ENCODE data around the gene FBRSL1.
"Not testable (repeated sequence)": the region's sequence is repeated elsewhere in the genome, so short reads cannot be mapped to it uniquely, and the experiment has no call there.

FBRSL1 gene

GRCh38 chr12:132471011-132471857 is 18.7 kb upstream of the FBRSL1 start:
- DNase-seq (ENCODE audit: low spot score) = no peak

DNA sequence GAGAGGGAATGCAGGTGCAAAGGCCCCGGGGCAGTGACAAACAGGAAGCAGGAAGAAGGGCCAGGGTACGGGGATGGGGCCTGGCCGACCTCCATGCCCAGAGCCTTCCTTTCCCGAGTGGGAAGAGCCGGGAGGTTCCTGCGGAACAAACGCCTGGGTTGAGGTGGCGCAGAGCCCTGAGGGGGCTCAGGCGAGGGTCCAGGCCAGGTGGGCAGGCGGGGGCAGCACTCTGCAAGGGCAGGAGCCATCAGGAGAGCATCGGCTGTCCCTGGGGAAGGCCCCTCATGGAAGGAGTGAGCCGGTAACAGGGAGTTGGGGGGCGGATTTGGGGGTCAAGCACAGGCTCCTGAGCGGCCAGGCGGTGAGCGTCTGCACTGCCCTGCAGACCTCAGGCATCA is 18.1 kb upstream of the FBRSL1 start:
- DNase-seq (ENCODE audit: low spot score) = no peak

DNA sequence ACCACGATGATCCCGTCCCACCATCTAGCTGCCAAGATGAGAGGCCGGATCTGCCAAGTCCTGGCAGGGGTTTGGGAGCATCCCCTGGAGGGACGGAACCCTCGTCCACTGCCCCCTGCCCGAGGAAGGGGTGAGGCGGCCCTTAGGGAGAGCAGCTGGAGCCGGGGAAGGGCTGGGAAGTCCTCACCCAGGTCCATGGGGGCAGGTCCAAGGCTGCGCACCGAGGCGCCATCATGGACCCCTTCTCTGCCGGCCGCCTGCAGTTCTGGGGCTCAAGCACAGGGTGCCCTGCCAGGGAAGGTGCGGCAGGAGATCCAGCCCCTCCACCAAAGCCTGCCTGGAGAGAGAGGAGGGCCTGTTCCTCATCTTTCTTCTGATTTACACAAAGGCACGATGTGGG is 17.6 kb upstream of the FBRSL1 start:
- DNase-seq (ENCODE audit: low spot score) = no peak

- no peak for DNase-seq (ENCODE audit: low spot score)
Measured at GRCh38 chr12:132474237-132474741, 15.7 kb upstream of the FBRSL1 start.

DNA sequence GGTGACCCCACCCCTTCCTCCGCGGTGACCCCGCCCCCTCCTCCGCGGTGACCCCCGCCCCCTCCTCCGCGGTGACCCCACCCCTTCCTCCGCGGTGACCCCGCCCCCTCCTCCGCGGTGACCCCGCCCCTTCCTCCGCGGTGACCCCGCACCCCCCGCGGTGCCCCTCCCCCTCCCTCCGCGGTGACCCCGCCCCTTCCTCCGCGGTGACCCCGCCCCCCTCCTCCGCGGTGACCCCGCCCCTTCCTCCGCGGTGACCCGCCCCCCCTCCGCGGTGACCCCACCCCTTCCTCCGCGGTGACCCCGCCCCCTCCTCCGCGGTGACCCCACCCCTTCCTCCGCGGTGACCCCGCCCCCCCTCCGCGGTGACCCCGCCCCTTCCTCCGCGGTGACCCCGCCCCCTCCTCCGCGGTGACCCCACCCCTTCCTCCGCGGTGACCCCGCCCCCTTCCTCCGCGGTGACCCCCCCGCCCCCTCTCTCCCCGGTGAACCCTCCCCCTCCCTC is 15.1 kb upstream of the FBRSL1 start:
- not testable (repeated sequence) for DNase-seq (ENCODE audit: low spot score)

GRCh38 chr12:132475304-132476037 is 14.5 kb upstream of the FBRSL1 start:
- DNase-seq (ENCODE audit: low spot score) = no peak

- no peak for DNase-seq (ENCODE audit: low spot score)
Measured at GRCh38 chr12:132476038-132476414, 13.9 kb upstream of the FBRSL1 start.

DNA sequence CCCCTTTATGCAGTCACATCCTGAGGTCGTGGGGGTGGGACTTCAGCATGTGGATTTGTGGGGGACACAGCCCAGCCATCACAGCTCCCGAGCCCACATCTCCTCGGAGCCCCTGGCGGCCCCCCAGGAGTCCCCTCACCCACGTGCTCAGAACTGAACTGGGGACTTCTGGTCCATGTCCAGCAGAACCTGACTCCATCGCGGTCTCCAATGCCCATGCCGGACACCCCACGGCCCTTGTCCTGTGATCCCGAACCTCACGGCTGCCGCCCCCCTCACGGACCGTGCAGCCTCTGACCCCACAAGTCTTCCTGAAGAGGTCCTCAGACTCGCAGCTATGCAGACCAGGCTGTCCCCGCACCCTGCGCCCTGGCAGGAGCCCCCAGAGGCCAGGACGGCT is 13.5 kb upstream of the FBRSL1 start:
- DNase-seq (ENCODE audit: low spot score) = no peak

DNA sequence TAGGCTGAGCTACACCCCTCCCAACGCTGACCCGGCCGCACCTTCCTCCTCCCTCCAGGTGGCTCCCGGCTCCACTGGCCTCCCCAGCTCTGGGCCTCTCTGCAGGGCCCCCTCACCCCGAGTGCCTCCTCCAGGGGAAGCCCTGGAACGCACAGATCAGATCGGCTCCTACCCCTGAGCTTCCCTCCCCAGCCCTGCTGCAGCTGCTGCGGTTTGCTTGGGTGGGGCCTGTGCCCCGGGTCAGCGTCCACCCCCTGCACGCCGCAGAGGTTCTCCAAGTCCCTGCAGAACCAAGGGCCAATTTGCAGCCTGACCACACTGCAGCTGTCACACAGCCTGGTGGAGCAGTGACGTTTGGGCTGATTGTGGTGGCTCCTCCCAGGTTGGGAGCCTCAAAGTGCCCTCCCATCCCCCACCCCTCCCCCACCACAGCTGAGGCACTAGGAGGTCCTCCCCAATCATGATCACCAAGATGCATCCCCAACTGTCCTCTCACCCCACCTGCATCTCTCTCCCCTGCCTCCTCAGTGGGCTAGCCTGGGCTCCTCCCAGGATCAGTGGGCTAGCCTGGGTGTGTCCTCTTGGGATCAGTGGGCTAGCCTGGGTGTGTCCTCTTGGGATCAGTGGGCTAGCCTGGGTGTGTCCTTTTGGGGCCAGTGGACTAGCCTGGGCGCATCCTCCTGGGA is 12.8 kb upstream of the FBRSL1 start:
- DNase-seq (ENCODE audit: low spot score) = no peak

DNA sequence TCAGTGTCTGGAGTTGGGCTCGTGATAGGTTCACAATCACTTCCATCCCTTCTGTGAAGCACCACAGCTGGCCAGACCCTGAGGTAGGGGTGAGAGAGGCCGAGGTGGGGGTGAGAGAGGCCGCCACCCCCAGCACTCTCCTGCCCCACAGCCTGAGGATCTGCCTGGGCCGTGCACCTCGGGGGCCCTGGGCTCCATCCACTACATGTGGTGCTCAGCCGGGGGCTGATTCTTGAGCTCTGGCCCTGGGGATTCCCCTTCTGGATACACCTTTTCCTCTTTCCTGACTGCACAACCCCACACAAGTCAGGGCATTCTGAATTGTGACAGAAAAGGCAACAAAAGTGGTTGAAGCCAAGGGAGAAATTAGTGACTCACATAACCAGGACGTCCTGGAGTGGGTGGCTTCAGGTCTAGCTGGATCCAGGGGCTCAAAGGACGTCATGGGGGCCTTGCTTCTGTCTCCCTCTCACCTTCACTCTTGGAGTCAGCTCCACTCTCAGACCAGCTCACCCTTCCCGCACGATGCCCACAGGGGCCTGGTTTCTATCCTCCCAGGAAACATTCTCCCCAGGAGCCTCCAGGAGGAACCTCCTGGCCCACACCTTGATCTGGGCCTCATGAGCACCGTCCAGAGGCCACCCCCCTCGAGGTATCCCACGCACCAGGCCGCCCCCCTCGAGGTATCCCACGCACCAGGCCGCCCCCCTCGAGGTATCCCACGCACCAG is 12.1 kb upstream of the FBRSL1 start:
- DNase-seq (ENCODE audit: low spot score) = no peak

GRCh38 chr12:132478433-132478803 is 11.5 kb upstream of the FBRSL1 start:
- DNase-seq (ENCODE audit: low spot score) = no peak

DNA sequence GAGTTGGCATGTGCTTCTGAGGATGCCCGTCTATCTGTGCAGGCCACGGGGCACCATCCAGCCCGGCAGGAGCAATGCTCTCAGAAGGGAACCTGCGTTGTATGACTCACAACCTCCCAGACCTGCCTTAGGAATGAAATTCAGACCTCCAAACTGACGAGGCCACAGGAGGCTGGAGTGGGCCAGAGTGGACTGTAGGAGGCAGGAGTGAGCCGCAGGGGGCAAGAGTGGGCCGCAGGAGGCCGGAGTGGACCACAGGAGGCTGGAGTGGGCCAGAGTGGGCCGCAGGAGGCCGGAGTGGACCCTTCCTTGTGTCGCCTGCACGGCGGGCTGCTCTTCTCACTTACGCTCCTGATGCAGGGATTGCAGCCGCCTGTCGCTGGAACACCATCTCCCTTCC is 11.1 kb upstream of the FBRSL1 start:
- DNase-seq (ENCODE audit: low spot score) = no peak

DNA sequence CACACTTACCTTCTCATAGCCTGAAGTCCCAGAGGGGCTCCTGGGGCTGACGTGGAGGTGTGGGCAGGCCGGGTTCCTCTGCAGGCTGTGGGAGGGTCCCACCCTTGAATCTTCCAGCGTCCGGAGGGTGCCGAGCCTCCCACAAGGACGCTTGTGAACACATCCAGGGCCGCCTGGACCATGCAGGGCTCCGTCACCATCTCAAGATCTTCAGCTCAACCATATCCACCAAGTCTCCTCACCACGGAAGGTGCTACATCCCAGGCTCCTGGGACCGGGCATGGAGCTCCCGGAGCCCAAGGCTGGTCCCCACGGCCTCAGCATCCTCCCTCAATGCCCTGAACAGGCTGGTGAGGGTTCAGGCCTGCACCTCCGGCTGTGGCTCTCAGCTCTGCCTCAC is 10.7 kb upstream of the FBRSL1 start:
- DNase-seq (ENCODE audit: low spot score) = no peak

DNA sequence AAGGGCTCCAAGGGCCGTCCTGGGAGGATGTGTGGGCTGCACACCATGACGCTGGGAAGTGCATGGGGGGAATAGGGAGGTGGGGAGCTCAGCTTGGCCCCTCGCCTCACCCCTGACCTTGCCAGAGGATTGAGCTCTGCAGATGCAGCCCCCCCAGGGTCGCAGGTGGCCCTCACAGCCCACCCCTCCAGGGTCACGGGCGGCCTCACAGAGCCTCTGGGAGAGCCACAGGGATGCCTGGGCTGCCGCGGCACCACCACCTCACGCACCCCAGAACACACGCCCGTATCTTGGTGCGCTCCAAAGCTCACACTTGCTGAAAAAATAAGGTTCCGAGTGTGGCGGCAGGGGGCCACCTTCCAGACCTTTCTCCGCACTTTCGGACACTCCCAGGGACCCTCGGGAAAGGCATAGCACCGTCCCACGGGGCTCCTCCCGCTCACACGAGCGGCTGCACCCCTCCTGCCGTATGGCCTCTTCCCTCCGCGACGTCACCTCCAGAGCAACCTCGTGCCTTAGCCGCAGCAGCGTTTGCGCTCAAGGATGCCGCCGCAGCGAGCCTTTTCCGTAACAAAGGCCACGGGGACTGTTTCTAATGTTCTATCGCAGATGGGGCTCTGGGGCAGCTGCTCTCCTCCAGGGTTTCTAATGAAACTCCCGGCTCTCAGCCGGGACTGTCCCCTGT is 9.9 kb upstream of the FBRSL1 start:
- no peak for DNase-seq (ENCODE audit: low spot score)

DNA sequence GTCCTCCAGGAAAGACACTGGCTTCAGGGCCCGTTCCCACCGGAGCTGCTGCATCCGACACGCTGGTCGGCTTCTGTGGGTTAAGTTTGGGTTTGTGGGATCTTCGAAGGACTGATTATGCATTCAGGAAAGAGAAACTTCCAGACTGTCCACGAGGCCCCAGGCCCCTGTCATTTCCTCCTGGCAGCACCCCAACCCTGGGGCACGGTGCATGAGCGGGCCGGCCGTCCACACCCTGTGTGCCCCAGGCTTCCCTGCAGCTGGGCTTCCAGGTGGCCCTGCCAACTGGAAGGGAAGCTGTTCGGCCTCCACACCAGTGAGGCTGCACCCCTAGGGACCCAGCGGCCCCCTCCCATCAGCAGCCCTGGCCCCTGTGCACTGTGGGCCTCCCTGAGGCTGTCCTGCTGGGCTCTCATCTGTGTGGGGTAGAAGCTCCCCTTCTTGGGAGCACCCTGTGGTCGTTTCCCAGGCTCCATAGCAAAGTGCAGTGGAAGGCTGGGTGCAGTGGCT is 9.3 kb upstream of the FBRSL1 start:
- no peak for DNase-seq (ENCODE audit: low spot score)

DNA sequence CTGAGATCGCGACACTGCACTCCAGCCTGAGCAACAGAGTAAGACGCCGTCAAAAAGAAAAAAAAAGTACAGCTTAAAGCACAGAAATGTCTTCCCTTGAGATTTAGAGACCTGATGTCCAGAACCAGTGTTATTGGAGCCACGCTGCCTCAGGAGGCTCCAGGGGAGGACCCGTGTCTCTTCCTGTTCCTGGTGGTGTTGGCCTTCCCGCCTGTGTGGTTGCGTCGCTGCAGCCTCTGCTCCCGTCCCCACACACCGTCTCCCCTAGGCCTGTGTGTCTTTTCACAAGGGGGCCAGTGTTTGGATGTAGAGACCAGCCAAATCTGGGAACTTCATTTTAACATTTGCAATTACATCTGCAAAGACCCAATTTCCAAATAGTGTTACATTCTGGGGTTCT is 8.6 kb upstream of the FBRSL1 start:
- DNase-seq (ENCODE audit: low spot score) = no peak

- DNase-seq (ENCODE audit: low spot score) = no peak
Measured at GRCh38 chr12:132481771-132482745, 7.9 kb upstream of the FBRSL1 start.

- no peak for DNase-seq (ENCODE audit: low spot score)
Measured at GRCh38 chr12:132482771-132483170, 7.2 kb upstream of the FBRSL1 start.

GRCh38 chr12:132483208-132483607 is 6.7 kb upstream of the FBRSL1 start:
- no peak for DNase-seq (ENCODE audit: low spot score)

DNA sequence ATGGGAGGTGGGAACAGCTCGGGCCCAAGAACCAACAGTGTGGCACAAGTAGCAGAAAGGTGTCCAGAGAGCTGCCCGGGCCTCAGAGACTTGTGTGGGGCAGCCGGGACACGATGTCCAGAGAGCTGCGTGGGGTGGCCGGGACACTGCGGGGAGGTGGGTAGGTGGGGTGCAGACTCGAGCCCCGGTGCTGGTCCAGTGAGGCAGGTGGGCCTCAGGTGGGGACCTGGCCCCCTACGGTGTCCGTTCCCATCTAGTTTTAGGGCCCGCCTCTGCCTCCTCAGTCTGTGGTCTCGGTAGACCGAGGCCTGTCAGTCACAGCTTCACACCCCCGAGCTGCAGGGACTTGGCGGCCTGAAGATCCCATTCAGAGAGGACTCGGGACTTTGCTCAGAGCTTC is 6.3 kb upstream of the FBRSL1 start:
- DNase-seq (ENCODE audit: low spot score) = no peak

Measured in left forelimb (tissue), 1 donor.